ENCODE results near the gene TBC1D17.

TBC1D17 gene

GRCh38 chr19:49896863-49897621, 19.5 kb downstream of the TBC1D17 start, which contains the start of gene IL4I1:
IL4I1 (minus strand) TSS chr19:49896887; CDS start chr19:49896160, 727 bp downstream.
- DNase-seq (ENCODE audit: low read depth in 1 of 2, low spot score in 1 of 2) = no peak
- in situ Hi-C loops (cut with HindIII; ENCODE audit: low pct_unique_long_range_greater_than_20kb, low sequenced_read_pairs) = no loop called here
- TF ChIP-seq JUND (IDR thresholded peaks at IDR 0.05; ENCODE audit: low read depth) = no peak

- in situ Hi-C loops (cut with HindIII; ENCODE audit: low pct_unique_long_range_greater_than_20kb, low sequenced_read_pairs) = no loop called here
- DNase-seq (ENCODE audit: low read depth in 1 of 2, low spot score in 1 of 2) = no peak
- TF ChIP-seq JUND (IDR thresholded peaks at IDR 0.05; ENCODE audit: low read depth) = no peak
These were observed 26.6 kb downstream of the TBC1D17 start for GRCh38 chr19:49904136-49904535.

- TF ChIP-seq JUND (IDR thresholded peaks at IDR 0.05; ENCODE audit: low read depth) = no peak
- no peak for DNase-seq (ENCODE audit: low read depth in 1 of 2, low spot score in 1 of 2)
- in situ Hi-C loops (cut with HindIII; ENCODE audit: low pct_unique_long_range_greater_than_20kb, low sequenced_read_pairs) = no loop called here
These were observed 29.5 kb downstream of the TBC1D17 start for GRCh38 chr19:49906879-49907564.

GRCh38 chr19:49907745-49908446, 30.4 kb downstream of the TBC1D17 start:
- in situ Hi-C loops (cut with HindIII; ENCODE audit: low pct_unique_long_range_greater_than_20kb, low sequenced_read_pairs) = no loop called here
- no peak for DNase-seq (ENCODE audit: low read depth in 1 of 2, low spot score in 1 of 2)

GRCh38 chr19:49908480-49909420, 31.2 kb downstream of the TBC1D17 start:
- in situ Hi-C loops (cut with HindIII; ENCODE audit: low pct_unique_long_range_greater_than_20kb, low sequenced_read_pairs) = no loop called here
- TF ChIP-seq JUND (IDR thresholded peaks at IDR 0.05; ENCODE audit: low read depth) = no peak
- no peak for DNase-seq (ENCODE audit: low read depth in 1 of 2, low spot score in 1 of 2)

More at GRCh38 chr19:49907745-49908446, 30.4 kb downstream of the TBC1D17 start:
- TF ChIP-seq JUND (IDR thresholded peaks at IDR 0.05; ENCODE audit: low read depth) = no peak

- in situ Hi-C loops (cut with HindIII; ENCODE audit: low pct_unique_long_range_greater_than_20kb, low sequenced_read_pairs) = no loop called here
- DNase-seq (ENCODE audit: low read depth in 1 of 2, low spot score in 1 of 2) = no peak
- TF ChIP-seq JUND (IDR thresholded peaks at IDR 0.05; ENCODE audit: low read depth) = no peak
These were observed 32.7 kb downstream of the TBC1D17 start for GRCh38 chr19:49910179-49910578.

- TF ChIP-seq JUND (IDR thresholded peaks at IDR 0.05; ENCODE audit: low read depth) = no peak
- in situ Hi-C loops (cut with HindIII; ENCODE audit: low pct_unique_long_range_greater_than_20kb, low sequenced_read_pairs) = no loop called here
- DNase-seq (ENCODE audit: low read depth in 1 of 2, low spot score in 1 of 2) = no peak
These were observed 34.1 kb downstream of the TBC1D17 start for GRCh38 chr19:49911381-49912145.

GRCh38 chr19:49912965-49913685, 35.6 kb downstream of the TBC1D17 start:
- in situ Hi-C loops (cut with HindIII; ENCODE audit: low pct_unique_long_range_greater_than_20kb, low sequenced_read_pairs) = no loop called here

GRCh38 chr19:49913720-49914119, 36.2 kb downstream of the TBC1D17 start:
- no peak for TF ChIP-seq JUND (IDR thresholded peaks at IDR 0.05; ENCODE audit: low read depth)
- DNase-seq (ENCODE audit: low read depth in 1 of 2, low spot score in 1 of 2) = no peak
- in situ Hi-C loops (cut with HindIII; ENCODE audit: low pct_unique_long_range_greater_than_20kb, low sequenced_read_pairs) = no loop called here

More at GRCh38 chr19:49912965-49913685, 35.6 kb downstream of the TBC1D17 start:
- no peak for TF ChIP-seq JUND (IDR thresholded peaks at IDR 0.05; ENCODE audit: low read depth)
- DNase-seq (ENCODE audit: low read depth in 1 of 2, low spot score in 1 of 2) = no peak

- no peak for DNase-seq (ENCODE audit: low read depth in 1 of 2, low spot score in 1 of 2)
- TF ChIP-seq JUND (IDR thresholded peaks at IDR 0.05; ENCODE audit: low read depth) = no peak
- in situ Hi-C loops (cut with HindIII; ENCODE audit: low pct_unique_long_range_greater_than_20kb, low sequenced_read_pairs) = no loop called here
These were observed 37.8 kb downstream of the TBC1D17 start for GRCh38 chr19:49915271-49915670.

Data from T47D (cell line).